Left lung (tissue), 10 donors: ENCODE data around the gene SLC24A3. TPM values are rescaled to one million over a fixed set of nuclear protein-coding genes. Genes with fewer than 3 reads are reported as not detected.

Experiments used
- ATAC-seq: fragments of 200-7000 bp; cut with Tn5 transposase; one replicate; pipeline ENCODE4 v1.9.1; 2020; ENCODE audit warnings: moderate library complexity
- DNase-seq, 4 donors: peaks; one replicate each; pipeline ENCODE4 v3.0.0-alpha.2; 2013 to 2020
- H3K27ac ChIP-seq, 2 donors: fragments of 200-600 bp; sonication (generic) in 1 of 2; one replicate each; pipeline versions ENCODE4 v1.5.0 to v1.8.0; 2020 to 2021
- H3K27me3 ChIP-seq, 2 donors: fragments of 200-600 bp; sonication (generic) in 1 of 2; one replicate each; pipeline versions ENCODE4 v1.5.0 to v1.8.0; 2020 to 2021
- H3K36me3 ChIP-seq, 2 donors: fragments of 200-600 bp; sonication (generic) in 1 of 2; one replicate each; pipeline versions ENCODE4 v1.5.0 to v1.8.0; 2020 to 2021
- H3K4me1 ChIP-seq, 2 donors: fragments of 200-600 bp; one replicate each; pipeline ENCODE4 v1.8.0; 2021
- H3K4me3 ChIP-seq, 2 donors: fragments of 200-600 bp; sonication (generic) in 1 of 2; one replicate each; pipeline versions ENCODE4 v1.5.0 to v1.8.0; 2020 to 2021; ENCODE audit warnings: mild to moderate bottlenecking in 1 of 2
- H3K9me3 ChIP-seq, 2 donors: fragments of 200-600 bp; sonication (generic) in 1 of 2; one replicate each; pipeline versions ENCODE4 v1.5.0 to v1.8.0; 2020 to 2021
- CTCF ChIP-seq, 2 donors: fragments of 200-600 bp; sonication (generic) in 1 of 2; IDR thresholded peaks; one replicate each; pipeline versions ENCODE4 v1.5.0 to v1.8.0; 2021; ENCODE audit warnings: antibody characterized with exemption in 2 of 2
- intact Hi-C, 2 donors: fragments of 100-400 bp; cut with DNase I; formaldehyde crosslinking; loops; one replicate each; pipeline versions ENCODE4 v1.11.2 to v1.14.2; 2022
- polyA plus RNA-seq, 6 donors: library from polyadenylated mRNA; unstranded; fragments of 120-200 nt; gene quantifications; one replicate each; pipeline ENCODE4 v1.2.1, GENCODE V29; 2013; ENCODE audit not compliant: insufficient read length in 6 of 6
- total RNA-seq, 2 donors: library from RNA; stranded (reverse); fragmentation: NEBNext Ultra II Directional; extraction: Animal tissue kit (Norgen Biotek cat#: 25700); gene quantifications; one replicate each; pipeline ENCODE4 v1.2.1, GENCODE V29; 2021
- donor health status: DM: no; HTN: yes; CAD: no.
- donor health status: DM: no; HTN: no; CAD: no.

SLC24A3 gene
- total and polyA plus RNA-seq, 8 donors, result 4.4 to 8.7 (median 6.6) TPM

GRCh38 chr20:19712721-19713260 lies 500.3 kb downstream of the SLC24A3 start:
- H3K27ac ChIP-seq, result no peak overlapping the region
- H3K36me3 ChIP-seq, result no peaks in the 10 kb centered on the region
- H3K4me3 ChIP-seq, result no peak overlapping the region
- H3K27me3 ChIP-seq, result no peaks in the 10 kb centered on the region
- H3K4me1 ChIP-seq, result no peaks in the 10 kb centered on the region
- TF ChIP-seq CTCF (IDR thresholded peaks at IDR 0.05), result no peak
- H3K9me3 ChIP-seq, result peaks cover 0 to 9% of the 10 kb centered on the region in 2 donors
- peak; percentile 30 for ATAC-seq
- peak in 1 of 4 donors; percentile 39 for DNase-seq
- intact Hi-C loops, result no loop called here

GRCh38 chr20:19713822-19714578 lies 501.6 kb downstream of the SLC24A3 start:
- no peaks in the 10 kb centered on the region for H3K27me3 ChIP-seq
- no peak for TF ChIP-seq CTCF (IDR thresholded peaks at IDR 0.05)
- intact Hi-C loops, result no loop called here
- no peaks in the 10 kb centered on the region for H3K36me3 ChIP-seq
- no peak overlapping the region for H3K27ac ChIP-seq
- H3K4me1 ChIP-seq, result no peaks in the 10 kb centered on the region
- peaks cover 0 to 9% of the 10 kb centered on the region in 2 donors for H3K9me3 ChIP-seq
- no peak for ATAC-seq
- DNase-seq, result no peak
- no peak overlapping the region for H3K4me3 ChIP-seq

- ATAC-seq, result no peak
- Histone ChIP-seq H3K27ac (no peak overlapping the region), H3K27me3 (no peaks in the 10 kb centered on the region)
Observed at GRCh38 chr20:19714579-19714840, 502.1 kb downstream of the SLC24A3 start.

GRCh38 chr20:19715986-19716385 lies 503.5 kb downstream of the SLC24A3 start:
- intact Hi-C loops, result no loop called here
- TF ChIP-seq CTCF (IDR thresholded peaks at IDR 0.05), result no peak
- Histone ChIP-seq H3K36me3 (no peaks in the 10 kb centered on the region), H3K27me3 (no peaks in the 10 kb centered on the region), H3K4me3 (no peak overlapping the region), H3K4me1 (no peaks in the 10 kb centered on the region), H3K9me3 (peaks cover 0 to 9% of the 10 kb centered on the region in 2 donors), H3K27ac (no peak overlapping the region)
- ATAC-seq (no peak), DNase-seq (no peak)

More at GRCh38 chr20:19714579-19714840, 502.1 kb downstream of the SLC24A3 start:
- TF ChIP-seq CTCF (IDR thresholded peaks at IDR 0.05), result no peak
- no peaks in the 10 kb centered on the region for H3K36me3 ChIP-seq
- H3K4me1 ChIP-seq, result no peaks in the 10 kb centered on the region
- intact Hi-C loops, result no loop called here
- peaks cover 0 to 9% of the 10 kb centered on the region in 2 donors for H3K9me3 ChIP-seq
- no peak for DNase-seq
- no peak overlapping the region for H3K4me3 ChIP-seq

- intact Hi-C loops, result no loop called here
- TF ChIP-seq CTCF (IDR thresholded peaks at IDR 0.05), result no peak
- DNase-seq (no peak), ATAC-seq (no peak)
- Histone ChIP-seq H3K9me3 (peaks cover 0 to 9% of the 10 kb centered on the region in 2 donors), H3K27ac (no peak overlapping the region), H3K27me3 (no peaks in the 10 kb centered on the region), H3K36me3 (no peaks in the 10 kb centered on the region), H3K4me1 (no peaks in the 10 kb centered on the region), H3K4me3 (no peak overlapping the region)
Observed at GRCh38 chr20:19718880-19719279, 506.4 kb downstream of the SLC24A3 start.
